ENCODE data around the gene RAB17.
A peak's percentile ranks its signal among the peaks of the same experiment; 100 is the strongest.

Gene RAB17, protein sequence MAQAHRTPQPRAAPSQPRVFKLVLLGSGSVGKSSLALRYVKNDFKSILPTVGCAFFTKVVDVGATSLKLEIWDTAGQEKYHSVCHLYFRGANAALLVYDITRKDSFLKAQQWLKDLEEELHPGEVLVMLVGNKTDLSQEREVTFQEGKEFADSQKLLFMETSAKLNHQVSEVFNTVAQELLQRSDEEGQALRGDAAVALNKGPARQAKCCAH

DNA sequence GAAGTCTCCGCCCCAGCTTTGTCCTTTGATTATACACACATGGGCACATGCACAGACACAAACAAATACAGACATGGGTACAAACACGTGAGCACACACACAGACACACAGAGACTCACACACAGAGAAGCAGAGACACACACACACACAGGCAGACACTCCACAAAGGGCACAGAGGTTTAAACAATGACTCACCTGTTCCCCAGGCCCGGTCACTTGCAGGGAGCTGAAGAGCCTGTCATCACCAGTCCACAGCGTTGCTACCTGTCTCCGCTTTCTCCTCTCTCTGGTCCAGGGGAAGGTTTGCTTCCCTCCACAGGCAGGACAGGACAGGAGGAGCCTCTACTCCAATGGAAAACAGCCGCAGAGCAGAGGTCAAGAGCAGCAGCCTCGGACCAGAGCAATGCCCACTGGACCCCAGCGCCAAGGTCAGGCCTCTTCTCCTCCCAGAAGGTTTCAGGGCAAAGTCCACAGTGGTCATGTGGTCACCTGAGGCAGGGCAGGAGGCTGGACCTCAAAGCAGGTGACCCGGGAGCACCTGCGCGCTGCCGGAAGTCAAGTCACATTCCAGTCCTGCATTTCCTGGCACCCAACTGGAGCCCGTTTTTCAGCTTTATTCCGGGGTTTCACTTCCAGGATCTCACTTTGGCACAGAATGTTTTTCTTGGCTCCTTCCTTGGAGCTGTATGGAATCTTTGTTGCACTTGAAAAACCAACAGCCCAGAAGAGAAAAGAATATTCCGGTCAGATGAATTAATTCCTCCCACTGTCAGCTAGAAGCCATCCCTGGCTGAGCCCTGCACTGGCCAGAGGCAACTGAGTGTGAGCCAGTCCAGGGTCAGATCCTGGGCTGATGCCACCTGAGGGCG is at the start of gene RAB17:
RAB17 (minus strand) TSS at position 463 of the 869 bp plus-strand sequence. CDS start 4,580 bp downstream, outside the sequence.
- no peak for TF ChIP-seq BACH2 (CRISPR knock-in tag; IDR thresholded peaks at IDR 0.05; ENCODE audit: borderline replicate concordance)
- TF ChIP-seq OSR1 (CRISPR knock-in tag; IDR thresholded peaks at IDR 0.05), result no peak
- TF ChIP-seq, protein P1, sequence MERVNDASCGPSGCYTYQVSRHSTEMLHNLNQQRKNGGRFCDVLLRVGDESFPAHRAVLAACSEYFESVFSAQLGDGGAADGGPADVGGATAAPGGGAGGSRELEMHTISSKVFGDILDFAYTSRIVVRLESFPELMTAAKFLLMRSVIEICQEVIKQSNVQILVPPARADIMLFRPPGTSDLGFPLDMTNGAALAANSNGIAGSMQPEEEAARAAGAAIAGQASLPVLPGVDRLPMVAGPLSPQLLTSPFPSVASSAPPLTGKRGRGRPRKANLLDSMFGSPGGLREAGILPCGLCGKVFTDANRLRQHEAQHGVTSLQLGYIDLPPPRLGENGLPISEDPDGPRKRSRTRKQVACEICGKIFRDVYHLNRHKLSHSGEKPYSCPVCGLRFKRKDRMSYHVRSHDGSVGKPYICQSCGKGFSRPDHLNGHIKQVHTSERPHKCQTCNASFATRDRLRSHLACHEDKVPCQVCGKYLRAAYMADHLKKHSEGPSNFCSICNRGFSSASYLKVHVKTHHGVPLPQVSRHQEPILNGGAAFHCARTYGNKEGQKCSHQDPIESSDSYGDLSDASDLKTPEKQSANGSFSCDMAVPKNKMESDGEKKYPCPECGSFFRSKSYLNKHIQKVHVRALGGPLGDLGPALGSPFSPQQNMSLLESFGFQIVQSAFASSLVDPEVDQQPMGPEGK (CRISPR knock-in tag; IDR thresholded peaks at IDR 0.05; ENCODE audit: borderline replicate concordance), result no peak
- TF ChIP-seq TOX (CRISPR knock-in tag; IDR thresholded peaks at IDR 0.05; ENCODE audit: borderline replicate concordance), result no peak
- TF ChIP-seq ESRRG (CRISPR knock-in tag; IDR thresholded peaks at IDR 0.05), result no peak
- TF ChIP-seq SNAI2 (CRISPR knock-in tag; IDR thresholded peaks at IDR 0.05), result no peak
- TF ChIP-seq ZFP30 (CRISPR knock-in tag; IDR thresholded peaks at IDR 0.05), result no peak
- no peak for TF ChIP-seq ISL1 (CRISPR knock-in tag; IDR thresholded peaks at IDR 0.05)
- no peak for TF ChIP-seq ZC3H10 (CRISPR knock-in tag; IDR thresholded peaks at IDR 0.05)
- TF ChIP-seq TCF4 (CRISPR knock-in tag; IDR thresholded peaks at IDR 0.05; ENCODE audit: borderline replicate concordance), result no peak
- TF ChIP-seq GLIS3 (CRISPR knock-in tag; IDR thresholded peaks at IDR 0.05), result no peak
- no peak for TF ChIP-seq ARNTL (CRISPR knock-in tag; IDR thresholded peaks at IDR 0.05; ENCODE audit: borderline replicate concordance, low read depth)
- TF ChIP-seq RARB (CRISPR knock-in tag; IDR thresholded peaks at IDR 0.05), result no peak
- no peak for TF ChIP-seq ZNF565 (CRISPR knock-in tag; conservative IDR thresholded peaks at IDR 0.05; ENCODE audit: low read depth)
- no peak for TF ChIP-seq ZNF8 (CRISPR knock-in tag; IDR thresholded peaks at IDR 0.05)
- ATAC-seq, result peak; percentile 42

DNA sequence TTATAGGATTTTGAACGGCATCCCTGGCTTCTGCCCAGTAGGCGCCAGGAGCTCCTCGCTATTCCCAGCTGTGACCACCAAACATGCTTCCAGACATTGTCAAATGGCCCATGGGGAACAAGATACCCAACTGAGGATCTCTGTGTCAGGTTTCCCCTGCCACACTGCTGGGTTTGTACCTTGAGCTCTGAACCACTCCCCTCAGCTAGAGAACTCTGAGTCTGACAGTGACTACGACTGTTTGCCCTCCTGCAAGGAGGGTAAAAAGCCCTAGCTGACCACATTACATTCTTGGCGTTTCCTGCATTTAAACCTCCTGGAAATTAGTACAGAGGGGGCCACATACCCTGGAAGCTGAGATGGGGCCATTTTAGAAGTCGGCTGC is 49.3 kb upstream of the RAB17 start:
- no peak for ATAC-seq
- TF ChIP-seq TCF4 (CRISPR knock-in tag; IDR thresholded peaks at IDR 0.05; ENCODE audit: borderline replicate concordance) (no peak), ESRRG (CRISPR knock-in tag; IDR thresholded peaks at IDR 0.05) (no peak)

DNA sequence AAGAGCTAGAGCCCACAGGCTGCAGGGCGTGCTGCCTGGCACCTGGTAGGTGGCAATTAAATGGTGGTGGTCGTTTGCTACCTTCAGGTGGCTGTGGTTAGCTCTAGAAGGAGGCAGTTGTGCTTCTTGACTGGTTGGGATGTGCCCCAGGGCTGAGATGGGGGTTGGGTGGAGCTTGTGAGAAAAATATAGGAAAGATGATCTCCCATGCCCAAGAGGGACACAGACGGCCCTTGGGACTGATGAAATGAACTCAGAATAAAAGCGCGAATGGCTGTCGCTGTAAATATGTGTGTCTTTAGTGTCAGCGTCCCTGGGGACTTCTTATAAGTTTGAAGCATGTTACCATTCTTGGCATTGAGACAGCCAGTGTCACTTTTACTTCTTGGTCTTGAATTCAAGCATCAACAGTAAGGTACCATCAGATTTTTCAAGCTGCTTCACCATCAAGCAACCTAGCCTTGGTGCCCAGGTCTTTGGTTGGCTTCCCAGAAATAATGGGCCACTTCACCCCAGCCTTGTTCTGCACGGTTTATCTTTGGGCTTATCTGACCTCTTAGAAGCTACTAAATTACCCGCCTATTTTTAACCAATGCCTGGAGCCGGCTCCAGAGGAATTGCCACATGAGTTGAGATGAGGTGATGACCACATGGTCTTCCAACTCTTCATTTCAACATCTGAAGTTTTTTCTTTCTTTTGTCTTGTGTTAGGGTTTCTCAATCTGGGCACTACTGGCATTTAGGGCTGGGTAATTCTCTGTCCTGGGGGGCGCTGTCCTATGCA is 48.7 kb upstream of the RAB17 start:
- ATAC-seq, result no peak
- TF ChIP-seq PPARA (CRISPR knock-in tag; IDR thresholded peaks at IDR 0.05; ENCODE audit: borderline replicate concordance), result no peak
- no peak for TF ChIP-seq CSDC2 (CRISPR knock-in tag; IDR thresholded peaks at IDR 0.05)
- no peak for TF ChIP-seq ZNF565 (CRISPR knock-in tag; conservative IDR thresholded peaks at IDR 0.05; ENCODE audit: low read depth)
- TF ChIP-seq, protein P1 (CRISPR knock-in tag; IDR thresholded peaks at IDR 0.05; ENCODE audit: borderline replicate concordance), result no peak
- TF ChIP-seq, protein P2, sequence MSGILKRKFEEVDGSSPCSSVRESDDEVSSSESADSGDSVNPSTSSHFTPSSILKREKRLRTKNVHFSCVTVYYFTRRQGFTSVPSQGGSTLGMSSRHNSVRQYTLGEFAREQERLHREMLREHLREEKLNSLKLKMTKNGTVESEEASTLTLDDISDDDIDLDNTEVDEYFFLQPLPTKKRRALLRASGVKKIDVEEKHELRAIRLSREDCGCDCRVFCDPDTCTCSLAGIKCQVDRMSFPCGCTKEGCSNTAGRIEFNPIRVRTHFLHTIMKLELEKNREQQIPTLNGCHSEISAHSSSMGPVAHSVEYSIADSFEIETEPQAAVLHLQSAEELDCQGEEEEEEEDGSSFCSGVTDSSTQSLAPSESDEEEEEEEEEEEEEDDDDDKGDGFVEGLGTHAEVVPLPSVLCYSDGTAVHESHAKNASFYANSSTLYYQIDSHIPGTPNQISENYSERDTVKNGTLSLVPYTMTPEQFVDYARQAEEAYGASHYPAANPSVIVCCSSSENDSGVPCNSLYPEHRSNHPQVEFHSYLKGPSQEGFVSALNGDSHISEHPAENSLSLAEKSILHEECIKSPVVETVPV (CRISPR knock-in tag; IDR thresholded peaks at IDR 0.05), result no peak
- TF ChIP-seq ARNTL (CRISPR knock-in tag; IDR thresholded peaks at IDR 0.05; ENCODE audit: borderline replicate concordance, low read depth), result no peak
- TF ChIP-seq GLIS3 (CRISPR knock-in tag; IDR thresholded peaks at IDR 0.05), result no peak
- TF ChIP-seq, protein P3, sequence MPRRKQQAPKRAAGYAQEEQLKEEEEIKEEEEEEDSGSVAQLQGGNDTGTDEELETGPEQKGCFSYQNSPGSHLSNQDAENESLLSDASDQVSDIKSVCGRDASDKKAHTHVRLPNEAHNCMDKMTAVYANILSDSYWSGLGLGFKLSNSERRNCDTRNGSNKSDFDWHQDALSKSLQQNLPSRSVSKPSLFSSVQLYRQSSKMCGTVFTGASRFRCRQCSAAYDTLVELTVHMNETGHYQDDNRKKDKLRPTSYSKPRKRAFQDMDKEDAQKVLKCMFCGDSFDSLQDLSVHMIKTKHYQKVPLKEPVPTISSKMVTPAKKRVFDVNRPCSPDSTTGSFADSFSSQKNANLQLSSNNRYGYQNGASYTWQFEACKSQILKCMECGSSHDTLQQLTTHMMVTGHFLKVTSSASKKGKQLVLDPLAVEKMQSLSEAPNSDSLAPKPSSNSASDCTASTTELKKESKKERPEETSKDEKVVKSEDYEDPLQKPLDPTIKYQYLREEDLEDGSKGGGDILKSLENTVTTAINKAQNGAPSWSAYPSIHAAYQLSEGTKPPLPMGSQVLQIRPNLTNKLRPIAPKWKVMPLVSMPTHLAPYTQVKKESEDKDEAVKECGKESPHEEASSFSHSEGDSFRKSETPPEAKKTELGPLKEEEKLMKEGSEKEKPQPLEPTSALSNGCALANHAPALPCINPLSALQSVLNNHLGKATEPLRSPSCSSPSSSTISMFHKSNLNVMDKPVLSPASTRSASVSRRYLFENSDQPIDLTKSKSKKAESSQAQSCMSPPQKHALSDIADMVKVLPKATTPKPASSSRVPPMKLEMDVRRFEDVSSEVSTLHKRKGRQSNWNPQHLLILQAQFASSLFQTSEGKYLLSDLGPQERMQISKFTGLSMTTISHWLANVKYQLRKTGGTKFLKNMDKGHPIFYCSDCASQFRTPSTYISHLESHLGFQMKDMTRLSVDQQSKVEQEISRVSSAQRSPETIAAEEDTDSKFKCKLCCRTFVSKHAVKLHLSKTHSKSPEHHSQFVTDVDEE (CRISPR knock-in tag; IDR thresholded peaks at IDR 0.05), result no peak
- no peak for TF ChIP-seq ZFP3 (CRISPR knock-in tag; IDR thresholded peaks at IDR 0.05)

Data from SK-N-SH treated with all-trans-retinoic acid at 6 μM for 48 hours (cell line).